ENCODE data around the gene N4BP2L1.

GRCh38 chr13:32423592-32423991 lies 4.3 kb downstream of the N4BP2L1 start:
- no peak for TF ChIP-seq CTCF (IDR thresholded peaks at IDR 0.05)
- no peak for TF ChIP-seq POLR2AphosphoS5 (IDR thresholded peaks at IDR 0.05; ENCODE audit: insufficient read depth in 1 of 2, low read depth in 1 of 2)
